GM21786 (cell line): ENCODE data around the gene ADGRB3.
"Not testable (repeated sequence)": the region's sequence is repeated elsewhere in the genome, so short reads cannot be mapped to it uniquely, and the experiment has no call there.

Source experiments
- ATAC-seq: cut with Tn5 transposase; IDR thresholded peaks from one replicate; pipeline ENCODE4 v1.9.1; 2021; ENCODE audit not compliant: unreplicated experiment

Gene ADGRB3

DNA sequence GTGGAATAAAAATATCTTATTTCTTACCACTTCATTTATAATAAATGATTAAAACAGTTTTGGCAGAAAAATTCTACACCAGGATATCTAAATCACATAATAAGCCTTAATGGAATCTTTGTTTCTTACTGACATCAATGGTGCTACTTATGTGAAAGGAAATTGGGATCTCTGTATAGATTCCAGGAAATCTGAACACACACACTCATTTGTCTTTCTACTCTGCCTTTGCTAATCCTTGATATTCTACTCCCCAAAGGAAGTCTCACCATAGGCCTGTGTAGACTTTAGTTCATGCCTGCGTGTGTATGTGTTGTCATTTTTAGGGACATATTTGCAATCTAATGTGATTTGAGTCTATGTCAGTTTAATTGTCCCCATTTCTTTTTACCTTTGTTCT is 7.9 kb downstream of the ADGRB3 start:
- no peak for ATAC-seq

DNA sequence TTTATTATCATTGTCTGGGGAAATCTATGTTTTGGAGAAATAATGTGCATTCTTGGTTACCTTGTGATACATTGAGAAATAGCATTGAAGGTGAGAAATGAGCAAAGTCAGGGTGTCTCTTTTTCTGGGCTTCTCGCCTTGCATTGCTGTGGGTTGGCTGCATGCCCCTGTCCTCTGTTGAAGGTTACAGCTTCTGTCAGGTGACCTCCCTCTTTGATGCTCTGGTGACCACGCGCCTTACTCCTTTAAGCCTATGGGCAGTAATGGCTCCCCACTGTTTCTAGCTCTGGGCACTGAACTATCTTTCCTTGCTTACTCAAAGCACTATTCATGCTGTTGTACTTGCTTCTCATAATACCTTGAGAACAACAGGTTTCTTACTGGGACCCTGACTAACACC is 14.6 kb downstream of the ADGRB3 start:
- no peak for ATAC-seq

DNA sequence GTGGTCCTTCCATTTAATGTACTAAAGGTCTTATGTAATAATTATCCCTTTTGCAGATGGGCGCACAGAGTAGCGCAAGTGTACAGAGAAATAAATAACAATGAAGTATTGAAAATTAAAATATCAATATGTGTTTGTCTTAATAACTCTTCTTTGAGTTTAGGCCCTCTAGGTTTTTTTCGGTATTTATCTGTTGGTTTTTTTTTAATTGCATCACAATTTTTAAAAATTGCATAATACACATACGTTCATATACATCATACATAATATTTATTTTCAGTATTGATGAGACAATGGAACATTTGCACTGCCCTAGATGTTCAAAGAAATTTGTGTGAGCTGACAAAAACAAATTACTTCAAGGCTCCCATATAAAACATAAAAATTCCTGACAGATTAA is 15.1 kb downstream of the ADGRB3 start:
- no peak for ATAC-seq

DNA sequence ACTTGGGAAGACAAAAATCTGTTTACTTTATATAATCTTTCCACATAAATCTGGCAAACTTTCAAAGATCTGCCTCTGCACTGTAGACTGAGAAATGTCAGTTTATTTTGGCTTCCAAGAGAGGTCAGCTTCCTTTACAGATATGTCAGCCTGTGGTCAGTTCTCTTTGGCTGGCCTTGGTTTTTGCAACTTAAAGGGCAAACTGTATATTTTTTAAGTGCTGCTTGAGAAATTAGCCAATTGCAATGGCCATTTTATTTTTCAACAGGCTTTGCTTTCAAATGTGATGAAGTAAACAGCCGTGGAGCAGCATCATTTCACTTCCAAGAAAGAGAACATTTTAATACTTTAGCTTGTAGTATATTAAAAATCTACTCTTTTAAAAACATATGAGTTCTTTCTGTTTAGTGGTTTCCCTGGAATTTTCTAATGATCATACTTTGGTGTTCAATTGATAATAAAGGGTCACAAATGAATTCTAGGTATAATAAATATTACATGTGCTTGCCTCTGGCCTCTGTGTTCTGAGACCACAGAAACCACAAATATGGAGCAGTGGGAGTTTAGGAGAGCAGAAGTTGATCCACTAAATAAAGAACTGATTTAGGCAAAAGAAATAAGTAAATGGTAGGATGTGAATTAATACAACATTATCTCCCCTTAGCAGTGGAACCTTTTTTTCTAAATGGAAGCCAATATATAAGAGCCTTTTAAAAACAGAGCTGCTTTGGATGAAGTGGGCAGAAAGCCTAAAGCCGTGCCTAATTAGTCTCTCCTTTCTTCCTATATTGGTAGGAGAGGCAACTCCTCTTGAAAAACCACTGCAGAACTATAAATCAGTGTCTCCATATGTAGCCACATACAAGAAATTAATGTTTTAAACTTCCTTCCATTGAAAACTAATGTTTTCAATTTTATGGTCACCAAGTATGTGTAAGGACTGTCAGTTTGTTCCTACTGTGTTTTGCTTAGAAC is 16.2 kb downstream of the ADGRB3 start:
- no peak for ATAC-seq

DNA sequence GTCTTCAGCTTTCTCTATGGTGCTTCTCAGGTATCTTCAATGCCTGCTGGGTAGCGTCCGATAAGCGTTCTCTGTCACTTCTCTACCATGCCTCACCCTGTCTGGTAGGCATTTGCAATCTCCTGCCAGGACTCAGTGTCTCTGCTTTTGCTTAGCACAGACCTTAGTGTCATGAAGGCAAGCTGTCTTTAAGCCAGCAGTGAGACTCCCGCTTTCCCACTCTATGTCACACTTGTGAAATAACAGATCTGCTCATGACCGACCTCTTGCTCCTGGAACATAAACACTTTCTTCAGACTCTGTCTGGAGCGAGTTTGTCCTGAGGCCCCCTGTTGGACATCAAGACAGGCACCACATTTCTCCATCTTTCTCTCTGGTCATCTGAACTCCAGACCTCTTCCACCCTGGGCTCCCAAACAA is 17.0 kb downstream of the ADGRB3 start:
- ATAC-seq, result no peak

- ATAC-seq, result no peak
These were observed 18.1 kb downstream of the ADGRB3 start for GRCh38 chr6:68653074-68653705.

DNA sequence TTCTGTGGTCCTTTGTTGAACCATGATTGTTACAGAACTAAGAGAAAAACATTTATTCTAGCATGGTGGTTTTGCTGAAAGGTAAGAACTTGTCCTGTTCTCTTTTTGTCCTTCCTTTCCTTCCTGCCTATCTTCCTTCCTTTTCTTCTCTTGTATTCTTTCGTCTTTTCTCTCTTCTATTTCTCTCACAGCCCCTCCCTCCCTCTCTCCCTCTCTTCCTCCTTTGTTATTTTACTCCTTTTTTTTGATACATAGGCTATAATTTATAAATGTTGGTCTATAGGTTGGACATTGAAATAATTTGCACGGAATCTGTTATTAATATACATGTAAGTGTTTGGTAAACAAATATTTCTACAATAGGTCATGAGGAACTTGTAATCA is 18.6 kb downstream of the ADGRB3 start:
- no peak for ATAC-seq

- no peak for ATAC-seq
These were observed 19.1 kb downstream of the ADGRB3 start for GRCh38 chr6:68654134-68654533.

DNA sequence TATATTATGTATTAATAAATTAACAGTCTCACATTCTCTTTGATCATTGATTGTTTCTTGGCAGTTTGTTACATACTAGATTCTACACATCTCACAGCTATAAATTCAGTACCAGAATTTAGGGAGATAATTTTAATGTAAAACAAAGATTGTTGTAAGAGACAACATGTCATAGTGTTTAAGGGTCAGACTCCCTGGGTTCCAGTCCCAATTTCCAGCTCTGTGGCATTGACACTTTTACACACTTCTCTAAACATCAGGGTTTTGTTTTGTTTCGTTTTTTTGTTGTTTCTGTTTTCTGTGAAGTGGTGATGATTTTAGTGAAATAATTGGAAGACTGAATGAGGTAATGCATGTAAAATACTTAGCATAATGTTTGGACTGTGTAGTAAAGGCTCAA is 19.9 kb downstream of the ADGRB3 start:
- no peak for ATAC-seq

DNA sequence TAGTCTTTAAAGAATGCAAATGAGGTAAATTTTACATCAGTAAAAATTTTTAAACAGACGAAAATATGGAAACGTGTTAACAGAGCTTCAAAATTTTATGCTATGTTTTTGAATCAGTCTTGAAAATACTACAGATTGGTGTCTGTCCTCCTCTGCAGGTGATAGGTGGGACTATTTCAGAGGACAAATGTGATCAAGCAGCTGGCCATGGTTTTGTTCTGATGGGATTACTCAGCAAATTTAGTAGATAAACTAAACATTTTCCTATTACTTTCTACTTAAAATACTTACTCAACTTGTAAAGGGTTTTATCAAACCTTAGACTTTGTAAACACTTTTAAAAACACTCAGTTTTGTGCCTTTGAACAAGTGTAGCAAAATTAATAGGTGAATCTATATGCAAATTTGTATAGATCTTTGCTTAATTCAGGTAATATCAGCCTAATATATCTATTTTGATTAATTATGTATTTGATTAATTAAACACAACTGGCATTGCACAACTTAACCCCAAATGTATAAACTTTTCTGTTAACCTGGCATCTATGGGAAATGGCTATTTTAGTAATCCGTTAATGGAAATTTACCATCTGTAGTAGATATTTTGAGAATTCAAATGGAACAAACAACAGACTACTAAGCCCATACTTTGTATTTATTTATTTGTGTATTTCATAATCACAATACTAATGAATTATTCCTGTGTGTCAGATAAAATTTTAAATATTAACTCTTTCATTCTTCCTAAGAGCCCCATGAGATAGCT is 22.5 kb downstream of the ADGRB3 start:
- ATAC-seq, result no peak

DNA sequence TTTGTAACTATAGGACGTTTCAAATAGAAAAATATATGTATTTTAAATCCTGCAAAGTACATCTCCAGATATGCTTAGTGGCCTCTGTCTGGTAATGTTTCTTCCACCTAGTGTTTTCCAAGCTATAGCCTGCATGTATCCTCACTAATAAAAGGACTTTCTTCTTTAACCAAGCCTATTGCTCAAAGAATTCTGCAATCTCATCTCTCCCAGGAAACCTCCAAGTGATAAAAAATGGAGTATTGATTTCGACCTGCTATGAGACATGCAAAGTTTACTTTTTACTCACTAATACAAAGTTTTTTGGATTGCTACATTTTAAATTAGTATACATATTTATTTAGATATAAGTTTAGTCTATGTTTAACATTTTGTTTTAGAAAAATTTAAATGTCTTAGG is 23.3 kb downstream of the ADGRB3 start:
- no peak for ATAC-seq

DNA sequence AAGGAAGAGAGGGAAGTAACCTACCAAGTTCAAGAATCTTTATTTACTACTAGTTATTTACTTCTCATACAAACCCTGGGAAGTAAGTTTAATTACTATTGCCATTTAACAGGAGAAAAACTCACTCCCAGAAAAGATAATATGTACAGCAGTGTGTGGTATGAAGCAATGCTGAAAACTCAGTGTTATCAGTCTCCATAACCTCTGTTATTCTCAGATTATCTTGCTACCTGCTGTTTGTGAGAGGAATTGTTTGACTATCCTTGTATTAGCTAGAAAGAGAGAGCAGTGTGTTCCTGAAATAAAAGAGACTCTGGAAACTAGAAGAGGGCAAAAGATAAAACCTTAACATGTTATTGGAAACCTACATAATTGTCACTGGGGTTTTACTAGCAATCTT is 38.2 kb downstream of the ADGRB3 start:
- ATAC-seq, result no peak

- ATAC-seq, result no peak
These were observed 40.5 kb downstream of the ADGRB3 start for GRCh38 chr6:68675548-68675947.

GRCh38 chr6:68676094-68676493 is 41.0 kb downstream of the ADGRB3 start:
- not testable (repeated sequence) for ATAC-seq

DNA sequence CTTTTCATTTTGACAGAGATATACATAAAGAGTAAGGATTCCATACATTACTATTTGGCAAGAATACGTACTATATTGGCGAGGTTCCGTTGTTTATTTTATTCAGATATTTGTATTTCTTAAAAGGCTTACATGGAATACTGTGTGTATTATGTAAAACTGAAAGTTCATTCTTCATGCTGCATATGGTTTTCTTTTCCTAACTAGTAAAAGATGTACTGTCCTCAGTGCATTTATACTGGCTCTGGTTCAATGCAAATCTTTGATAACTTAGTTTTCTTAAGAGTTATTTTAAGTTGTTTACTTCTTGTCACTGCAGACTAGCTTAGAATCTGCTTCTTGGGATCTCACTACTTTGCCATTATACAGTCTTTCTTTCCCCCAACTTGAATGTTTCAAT is 42.0 kb downstream of the ADGRB3 start:
- ATAC-seq, result no peak

DNA sequence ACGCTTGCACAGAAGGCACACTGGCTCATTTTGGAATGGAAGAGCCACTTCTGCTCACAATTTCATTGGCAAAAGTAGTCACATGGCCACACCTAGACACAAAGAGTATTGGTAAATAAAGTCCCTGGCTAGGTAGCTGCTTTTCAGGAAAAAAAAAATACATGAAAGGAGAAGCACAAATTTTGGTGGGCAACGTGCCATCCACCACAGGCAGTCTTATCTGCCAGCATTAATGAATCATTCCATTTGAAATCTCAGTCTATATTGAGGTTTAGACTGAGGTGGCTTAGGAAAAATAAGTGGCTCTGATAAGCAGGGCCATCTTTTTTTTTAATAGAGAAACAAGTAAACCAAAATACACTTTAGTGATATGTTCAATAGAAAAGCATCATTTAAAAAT is 44.3 kb downstream of the ADGRB3 start:
- ATAC-seq, result no peak

DNA sequence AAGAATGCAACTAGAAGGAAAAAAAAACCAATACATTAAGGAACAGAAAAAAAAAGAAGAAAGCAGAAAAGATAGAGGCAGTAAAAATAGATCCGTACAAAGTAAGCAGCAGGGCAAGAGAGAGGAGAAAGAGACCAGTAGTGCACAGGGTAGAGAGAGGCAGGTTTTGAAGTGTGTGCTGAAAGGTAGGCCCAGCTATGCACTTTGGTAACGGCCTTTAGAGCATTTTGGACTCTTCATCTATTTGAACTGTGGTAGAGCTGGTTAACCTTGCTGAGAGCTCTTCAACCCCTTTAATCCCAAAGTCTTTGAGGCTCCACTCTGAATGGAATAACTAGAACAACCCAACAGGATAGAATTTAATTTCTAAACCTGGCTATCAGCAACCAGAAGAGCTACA is 45.2 kb downstream of the ADGRB3 start:
- ATAC-seq, result no peak

DNA sequence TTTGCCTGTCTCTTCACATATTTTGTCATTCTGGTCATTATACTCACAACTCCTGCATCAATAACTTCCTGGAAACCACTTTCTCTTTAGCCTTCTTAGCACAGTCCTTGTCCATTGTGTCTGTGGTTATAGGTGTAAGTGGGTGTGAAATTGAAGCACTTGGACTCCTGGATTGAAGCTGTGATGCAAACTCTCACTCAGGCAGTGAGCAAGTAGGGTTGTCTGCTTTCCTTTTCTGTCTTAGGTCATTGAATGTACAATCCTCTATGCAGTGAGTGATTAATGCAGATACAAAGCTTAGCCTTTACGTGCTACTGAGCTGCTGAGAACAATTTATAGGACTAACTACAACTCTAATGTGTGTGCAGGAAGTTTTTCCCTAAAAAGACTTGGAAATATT is 54.8 kb downstream of the ADGRB3 start:
- ATAC-seq, result no peak

GRCh38 chr6:68691120-68691519 is 56.0 kb downstream of the ADGRB3 start:
- ATAC-seq, result no peak

- no peak for ATAC-seq
These were observed 58.2 kb downstream of the ADGRB3 start for GRCh38 chr6:68693271-68693670.

GRCh38 chr6:68695403-68695802 is 60.3 kb downstream of the ADGRB3 start:
- ATAC-seq, result no peak

- no peak for ATAC-seq
These were observed 60.8 kb downstream of the ADGRB3 start for GRCh38 chr6:68695838-68696237.
